DMS153 (cell line): Measurements from ENCODE around the gene DUSP6.

ENCODE experiments used
- DNase-seq: peaks from one replicate; lab custom pipeline; 2025; lab: John Stamatoyannopoulos, UW

DUSP6 gene

GRCh38 chr12:89373763-89374572 is 21.7 kb upstream of the DUSP6 start:
- DNase-seq, result no peak

GRCh38 chr12:89372584-89373370 is 20.5 kb upstream of the DUSP6 start:
- no peak for DNase-seq

GRCh38 chr12:89370850-89371249 is 18.5 kb upstream of the DUSP6 start:
- DNase-seq, result no peak

GRCh38 chr12:89370421-89370831 is 18.1 kb upstream of the DUSP6 start:
- DNase-seq, result no peak

GRCh38 chr12:89369166-89369565 is 16.9 kb upstream of the DUSP6 start:
- no peak for DNase-seq

- DNase-seq, result no peak
These were observed 16.1 kb upstream of the DUSP6 start for GRCh38 chr12:89368391-89368790.

GRCh38 chr12:89366676-89367364 is 14.5 kb upstream of the DUSP6 start:
- no peak for DNase-seq

GRCh38 chr12:89364631-89365030 is 12.3 kb upstream of the DUSP6 start:
- DNase-seq, result no peak

- no peak for DNase-seq
These were observed 11.8 kb upstream of the DUSP6 start for GRCh38 chr12:89364058-89364457.

- DNase-seq, result no peak
These were observed 11.3 kb upstream of the DUSP6 start for GRCh38 chr12:89363582-89363981.

- DNase-seq, result no peak
These were observed 10.8 kb upstream of the DUSP6 start for GRCh38 chr12:89363084-89363483.

- no peak for DNase-seq
These were observed 7.3 kb upstream of the DUSP6 start for GRCh38 chr12:89359615-89360014.

- no peak for DNase-seq
These were observed 6.5 kb upstream of the DUSP6 start for GRCh38 chr12:89358805-89359204.

GRCh38 chr12:89357297-89357730 is 5.0 kb upstream of the DUSP6 start:
- no peak for DNase-seq

GRCh38 chr12:89356069-89356665 is 3.9 kb upstream of the DUSP6 start:
- no peak for DNase-seq

- DNase-seq, result no peak
These were observed 3.2 kb upstream of the DUSP6 start for GRCh38 chr12:89355243-89356068.

- DNase-seq, result no peak
These were observed 2.3 kb upstream of the DUSP6 start for GRCh38 chr12:89354612-89355067.

- peak; percentile 64 for DNase-seq
These were observed 1.7 kb upstream of the DUSP6 start for GRCh38 chr12:89353823-89354611.

GRCh38 chr12:89353188-89353822 is 1.0 kb upstream of the DUSP6 start:
- peak; percentile 52 for DNase-seq

GRCh38 chr12:89352242-89352491 is 134 bp downstream of the DUSP6 start:
- no peak for DNase-seq
